OCI-LY7 (cell line): Measurements from ENCODE around the gene NR2C2AP. TPM values are rescaled to one million over a fixed set of nuclear protein-coding genes. Genes with fewer than 3 reads are reported as not detected.

Source experiments
- BruUV-seq: library from RNA; stranded (reverse); fragments of 400-500 nt; replicated peaks from 2 replicates; lab custom pipeline; 2021; lab: Mats Ljungman, UMichigan
- CTCF ChIA-PET: fragments of 300-600 bp; sonication (Branson Sonifier 250); formaldehyde crosslinking; loops from one replicate; lab custom pipeline; 2022; ENCODE audit warnings: antibody characterized with exemption; ENCODE audit not compliant: unreplicated experiment; lab: Charles Lee
- POLR2A ChIA-PET: fragments of 300-600 bp; sonication (Branson Sonifier 250); formaldehyde crosslinking; loops from one replicate; lab custom pipeline; 2022; ENCODE audit warnings: antibody characterized with exemption; lab: Charles Lee
- DNase-seq: peaks from one replicate; pipeline ENCODE4 v3.0.0-alpha.2; 2015; ENCODE audit warnings: low spot score
- H2AFZ ChIP-seq: fragments of 200-600 bp; sonication (generic), shearing (Covaris generic); 2 replicates; pipeline ENCODE4 v1.6.1; 2014; ENCODE audit warnings: mild to moderate bottlenecking, antibody characterized with exemption, low read length, moderate library complexity
- H3K27ac ChIP-seq: fragments of 200-600 bp; sonication (generic); 2 replicates; pipeline ENCODE4 v1.5.1; 2014; ENCODE audit warnings: mixed run types, low read depth, mild to moderate bottlenecking, moderate library complexity, low read length, inconsistent platforms; ENCODE audit not compliant: poor library complexity, severe bottlenecking
- H3K36me3 ChIP-seq: fragments of 200-600 bp; sonication (generic); 2 replicates; pipeline ENCODE4 v1.6.1; 2014; ENCODE audit warnings: mild to moderate bottlenecking, antibody characterized with exemption, low read length, moderate library complexity, mixed read lengths; ENCODE audit not compliant: insufficient read depth
- H3K4me1 ChIP-seq: fragments of 200-600 bp; sonication (generic); 2 replicates; pipeline ENCODE4 v1.5.1; 2014; ENCODE audit warnings: mild to moderate bottlenecking, low read length; ENCODE audit not compliant: insufficient read depth, poor library complexity, severe bottlenecking
- H3K4me2 ChIP-seq: fragments of 200-600 bp; sonication (generic); 2 replicates; pipeline ENCODE4 v1.6.1; 2014; ENCODE audit warnings: mild to moderate bottlenecking, low read length
- H3K4me3 ChIP-seq: fragments of 200-600 bp; sonication (generic); 2 replicates; pipeline ENCODE4 v1.5.1; 2014; ENCODE audit warnings: mild to moderate bottlenecking, low read depth, low read length; ENCODE audit not compliant: poor library complexity, severe bottlenecking
- H3K79me2 ChIP-seq: fragments of 200-600 bp; sonication (generic); 2 replicates; pipeline ENCODE4 v1.6.1; 2016; ENCODE audit warnings: low read depth, mild to moderate bottlenecking, low read length, moderate library complexity, mixed read lengths; ENCODE audit not compliant: insufficient read depth
- H3K9me2 ChIP-seq: fragments of 200-600 bp; sonication (generic); 2 replicates; pipeline ENCODE4 v1.6.1; 2016; ENCODE audit warnings: mild to moderate bottlenecking, low read length, mixed read lengths; ENCODE audit not compliant: insufficient read depth
- H3K9me3 ChIP-seq: fragments of 200-600 bp; sonication (generic); 2 replicates; pipeline ENCODE4 v1.6.1; 2014; ENCODE audit warnings: mild to moderate bottlenecking, mixed run types, low read length, mixed read lengths
- H4K20me1 ChIP-seq: fragments of 200-600 bp; sonication (generic); 2 replicates; pipeline ENCODE4 v1.6.1; 2014; ENCODE audit warnings: mild to moderate bottlenecking, antibody characterized with exemption, low read length, moderate library complexity, mixed read lengths; ENCODE audit not compliant: insufficient read depth
- CTCF ChIP-seq: fragments of 200-600 bp; sonication (generic); conservative IDR thresholded peaks from 2 replicates; pipeline ENCODE4 v1.5.1; 2014; ENCODE audit warnings: mild to moderate bottlenecking, antibody characterized with exemption, low read length, moderate library complexity, mixed read lengths
- EZH2phosphoT487 ChIP-seq: fragments of 200-600 bp; sonication (generic); IDR thresholded peaks from 2 replicates; pipeline ENCODE4 v1.6.1; 2018; ENCODE audit warnings: low read depth, borderline replicate concordance, mild to moderate bottlenecking, mixed run types, antibody characterized with exemption, low read length, moderate library complexity, mixed read lengths
- intact Hi-C: fragments of 100-400 bp; cut with micrococcal nuclease; formaldehyde crosslinking; loops from one replicate; pipeline ENCODE4 v1.10.0; 2022; ENCODE audit not compliant: unreplicated experiment
- total RNA-seq, 2 experiments: library from RNA; depleted of rRNA in 1 of 2; stranded (reverse); fragments of >200 nt in 1 of 2; shearing (Covaris generic) in 1 of 2; gene quantifications; 2 replicates each; pipeline ENCODE4 v1.2.3, GENCODE V29; 2014 to 2022

The NR2C2AP gene
- total RNA-seq, 2 experiments from 2014 or later, result 27.3 to 29.7 TPM

- Histone ChIP-seq H3K4me2 (no peak overlapping the region), H3K4me1 (no peaks in the 10 kb centered on the region), H3K9me2 (no peaks in the 10 kb centered on the region), H3K27ac (no peak overlapping the region), H3K36me3 (no peaks in the 10 kb centered on the region), H4K20me1 (no peaks in the 10 kb centered on the region), H3K4me3 (no peak overlapping the region), H3K9me3 (peaks cover 9% of the 10 kb centered on the region; the same call in 1 of the 2 replicates), H3K79me2 (no peaks in the 10 kb centered on the region), H2AFZ (no peak overlapping the region)
- intact Hi-C loops, result no loop called here
- no peak for DNase-seq
- BruUV-seq, result no TSS peak
- ChIA-PET CTCF (no interaction called here), POLR2A (no interaction called here)
- TF ChIP-seq CTCF, result no peak
- no peak for TF ChIP-seq EZH2phosphoT487
Measured at GRCh38 chr19:19232261-19232721, 29.1 kb upstream of the NR2C2AP start.

DNA sequence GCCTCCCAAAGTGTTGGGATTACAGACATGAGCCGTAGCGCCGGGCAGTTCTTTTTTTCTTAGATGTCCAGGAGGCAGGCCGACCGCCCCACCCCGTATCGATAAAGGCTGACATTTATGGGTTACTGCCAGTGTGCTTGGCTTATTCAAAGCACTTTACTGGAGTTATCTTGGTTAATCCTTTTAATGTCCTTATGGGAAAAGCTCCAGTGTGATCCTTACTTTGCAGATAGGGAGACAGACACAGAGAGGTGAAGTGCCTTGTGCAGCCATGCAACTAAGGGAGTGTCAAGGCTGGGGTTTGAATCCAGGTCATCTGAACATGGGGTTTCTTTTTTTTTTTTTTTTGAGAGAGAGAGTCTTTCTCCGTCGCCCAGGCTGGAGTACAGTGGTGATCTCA, 27.8 kb upstream of the NR2C2AP start:
- Histone ChIP-seq H4K20me1 (no peaks in the 10 kb centered on the region), H3K36me3 (no peaks in the 10 kb centered on the region), H3K9me2 (no peaks in the 10 kb centered on the region), H3K4me3 (no peak overlapping the region), H3K27ac (no peak overlapping the region), H3K9me3 (peaks cover 9% of the 10 kb centered on the region; the same call in 1 of the 2 replicates), H2AFZ (no peak overlapping the region), H3K79me2 (no peaks in the 10 kb centered on the region), H3K4me1 (no peaks in the 10 kb centered on the region), H3K4me2 (no peak overlapping the region)
- BruUV-seq, result no TSS peak
- ChIA-PET CTCF (no interaction called here), POLR2A (interaction anchor here (0.5 to 0.7 kb wide), 2 partner anchors 23 to 142 kb away, joined by 4 to 5 read pairs; no protein-coding TSS in a partner anchor)
- no peak for DNase-seq
- TF ChIP-seq CTCF (no peak), EZH2phosphoT487 (no peak)
- intact Hi-C loops, result no loop called here

DNA sequence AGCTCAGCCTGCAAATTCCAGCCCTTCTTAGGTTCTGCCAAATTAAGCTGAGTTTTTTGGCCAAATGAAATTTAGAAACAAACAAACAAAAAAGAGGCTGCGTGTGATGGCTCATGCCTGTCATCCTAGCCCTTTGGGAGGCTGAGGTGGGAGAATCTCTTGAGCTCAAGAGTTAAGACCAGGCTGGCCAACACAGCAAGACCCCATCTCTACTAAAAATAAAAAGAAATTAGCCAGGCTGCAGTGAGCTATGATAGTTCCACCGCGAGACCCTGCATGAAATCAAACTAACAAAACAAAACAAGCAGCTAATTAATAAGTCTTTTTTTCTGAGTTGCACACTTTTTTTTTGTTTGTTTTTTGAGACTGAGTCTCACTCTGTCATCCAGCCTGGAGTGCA, 26.5 kb upstream of the NR2C2AP start:
- Histone ChIP-seq H4K20me1 (no peaks in the 10 kb centered on the region), H3K79me2 (no peaks in the 10 kb centered on the region), H3K4me3 (no peak overlapping the region), H3K27ac (no peak overlapping the region), H2AFZ (no peak overlapping the region), H3K9me2 (no peaks in the 10 kb centered on the region), H3K4me2 (no peak overlapping the region), H3K4me1 (no peaks in the 10 kb centered on the region), H3K36me3 (no peaks in the 10 kb centered on the region), H3K9me3 (peaks cover 5% of the 10 kb centered on the region; the same call in 1 of the 2 replicates)
- no peak for TF ChIP-seq CTCF
- TF ChIP-seq EZH2phosphoT487, result no peak
- BruUV-seq, result no TSS peak
- ChIA-PET POLR2A (interaction anchor here (0.6 kb wide), 1 partner anchor 15 kb away, joined by 5 read pairs; no protein-coding TSS in a partner anchor), CTCF (no interaction called here)
- intact Hi-C loops, result no loop called here
- DNase-seq, result no peak
